ENCODE results near the gene CACNA2D3. TPM values are rescaled to one million over a fixed set of nuclear protein-coding genes. Genes with fewer than 3 reads are reported as not detected.
"Not testable (repeated sequence)": the region's sequence is repeated elsewhere in the genome, so short reads cannot be mapped to it uniquely, and the experiment has no call there.

The CACNA2D3 gene
- total and polyA plus RNA-seq, 12 donors, result 0.26 to 13.7 (median 2.8) TPM; not detected in 1

DNA sequence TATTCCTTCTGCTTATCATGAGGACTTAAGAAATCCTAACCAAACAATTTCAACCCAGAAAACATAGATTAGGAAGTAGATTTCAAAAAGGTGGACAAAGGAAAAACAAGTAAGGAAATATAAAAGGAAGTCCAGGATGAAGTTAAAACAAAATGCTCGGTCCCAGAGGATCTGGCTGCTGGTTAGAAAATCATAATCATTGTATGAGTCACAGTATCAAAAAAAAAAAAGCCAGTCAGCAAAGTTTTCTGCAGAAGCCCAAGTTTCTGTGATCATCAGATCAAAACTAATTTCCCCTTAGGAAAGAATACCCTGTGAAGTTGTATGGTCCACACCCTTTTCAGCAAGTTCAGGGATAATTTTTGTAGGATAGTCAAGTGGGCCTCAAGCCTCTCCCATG lies 848.5 kb downstream of the CACNA2D3 start:
- DNase-seq, result no peak
- no peaks in the 10 kb centered on the region for H3K36me3 ChIP-seq (replicated peaks in 1 of 2)
- no peak overlapping the region for H3K27ac ChIP-seq
- H3K4me3 ChIP-seq, result no peak overlapping the region
- no peaks in the 10 kb centered on the region for H3K9me3 ChIP-seq (replicated peaks in 1 of 3)
- 8 to 26% (median 11%) methylated on average over 1 of the region's 1 CpG for WGBS, 4 donors
- peaks cover 0 to 7% of the 10 kb centered on the region in 2 donors for H3K4me1 ChIP-seq (replicated peaks in 1 of 2)
- intact Hi-C loops (cut with DNase I), result no loop called here
- no peaks in the 10 kb centered on the region for H3K27me3 ChIP-seq
- TF ChIP-seq, protein P1, sequence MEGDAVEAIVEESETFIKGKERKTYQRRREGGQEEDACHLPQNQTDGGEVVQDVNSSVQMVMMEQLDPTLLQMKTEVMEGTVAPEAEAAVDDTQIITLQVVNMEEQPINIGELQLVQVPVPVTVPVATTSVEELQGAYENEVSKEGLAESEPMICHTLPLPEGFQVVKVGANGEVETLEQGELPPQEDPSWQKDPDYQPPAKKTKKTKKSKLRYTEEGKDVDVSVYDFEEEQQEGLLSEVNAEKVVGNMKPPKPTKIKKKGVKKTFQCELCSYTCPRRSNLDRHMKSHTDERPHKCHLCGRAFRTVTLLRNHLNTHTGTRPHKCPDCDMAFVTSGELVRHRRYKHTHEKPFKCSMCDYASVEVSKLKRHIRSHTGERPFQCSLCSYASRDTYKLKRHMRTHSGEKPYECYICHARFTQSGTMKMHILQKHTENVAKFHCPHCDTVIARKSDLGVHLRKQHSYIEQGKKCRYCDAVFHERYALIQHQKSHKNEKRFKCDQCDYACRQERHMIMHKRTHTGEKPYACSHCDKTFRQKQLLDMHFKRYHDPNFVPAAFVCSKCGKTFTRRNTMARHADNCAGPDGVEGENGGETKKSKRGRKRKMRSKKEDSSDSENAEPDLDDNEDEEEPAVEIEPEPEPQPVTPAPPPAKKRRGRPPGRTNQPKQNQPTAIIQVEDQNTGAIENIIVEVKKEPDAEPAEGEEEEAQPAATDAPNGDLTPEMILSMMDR (IDR thresholded peaks at IDR 0.05), result no peak
- no peak for TF ChIP-seq POLR2A (IDR thresholded peaks at IDR 0.05)

DNA sequence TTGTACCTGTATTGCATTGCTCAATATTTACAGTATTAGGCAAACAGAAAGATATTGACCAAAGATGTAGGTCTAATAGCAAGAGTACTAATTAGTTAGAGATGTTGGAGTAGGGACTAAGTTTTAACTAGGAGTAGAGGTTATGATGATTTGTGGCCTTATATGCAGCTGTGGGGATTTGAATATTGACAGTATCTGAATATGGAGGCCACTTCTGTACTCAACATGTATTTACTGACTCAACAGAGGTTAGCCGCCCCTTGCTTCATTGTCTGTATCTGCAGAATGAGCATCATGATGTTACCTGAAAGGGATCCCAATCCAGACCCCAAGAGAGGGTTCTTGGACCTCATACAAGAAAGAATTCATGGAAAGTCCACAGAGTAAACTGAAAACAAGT lies 855.1 kb downstream of the CACNA2D3 start:
- 96 to 100% (median 100%) methylated on average over 1 of the region's 1 CpG for WGBS, 4 donors
- Histone ChIP-seq H3K27ac (no peak overlapping the region), H3K4me3 (no peak overlapping the region), H3K36me3 (replicated peaks in 1 of 2) (no peaks in the 10 kb centered on the region), H3K27me3 (no peaks in the 10 kb centered on the region), H3K9me3 (replicated peaks in 1 of 3) (no peaks in the 10 kb centered on the region), H3K4me1 (replicated peaks in 1 of 2) (no peaks in the 10 kb centered on the region)
- TF ChIP-seq, protein P1 (IDR thresholded peaks at IDR 0.05), result no peak
- TF ChIP-seq POLR2A (IDR thresholded peaks at IDR 0.05), result no peak
- DNase-seq, result no peak
- intact Hi-C loops (cut with DNase I), result no loop called here

DNA sequence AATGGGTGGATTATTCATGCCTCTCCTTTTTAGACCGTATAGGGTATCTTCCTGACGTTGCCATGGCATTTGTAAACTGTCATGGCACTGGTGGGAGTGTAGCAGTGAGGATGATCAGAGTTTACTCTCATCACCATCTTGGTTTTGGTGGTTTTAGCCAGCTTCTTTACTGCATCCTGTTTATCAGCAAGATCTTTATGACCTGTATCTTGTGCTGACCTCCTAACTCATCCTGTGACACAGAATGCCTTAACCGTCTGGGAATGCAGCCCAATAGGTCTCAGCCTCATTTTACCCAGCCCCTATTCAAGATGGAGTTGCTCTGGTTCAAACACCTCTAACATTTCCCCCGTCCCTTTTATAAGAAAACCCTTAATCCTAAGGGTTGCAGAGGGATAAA lies 855.6 kb downstream of the CACNA2D3 start:
- H3K9me3 ChIP-seq (replicated peaks in 1 of 3); H3K27ac ChIP-seq; H3K27me3 ChIP-seq; H3K4me3 ChIP-seq; DNase-seq; intact Hi-C loops (cut with DNase I); H3K36me3 ChIP-seq (replicated peaks in 1 of 2); H3K4me1 ChIP-seq (replicated peaks in 1 of 2): not testable (repeated sequence)
- 63 to 75% (median 71%) methylated on average over 4 of the region's 4 CpGs for WGBS, 4 donors

DNA sequence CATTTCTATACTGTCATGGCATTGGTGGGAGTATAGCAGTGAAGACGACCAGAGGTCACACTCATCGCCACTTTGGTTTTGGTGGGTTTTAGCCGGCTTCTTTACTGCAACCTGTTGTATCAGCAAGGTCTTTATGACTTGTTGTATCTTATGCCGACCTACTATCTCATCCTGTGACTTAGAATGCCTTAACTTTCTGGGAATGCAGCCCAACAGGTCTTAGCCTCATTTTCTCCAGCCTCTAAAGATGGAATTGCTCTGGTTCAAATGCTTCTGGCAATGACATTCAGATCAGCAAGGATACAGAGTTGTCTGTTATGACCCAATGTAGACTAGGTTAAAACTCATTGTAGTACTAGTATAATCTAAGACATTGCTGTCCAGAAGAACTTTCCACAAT lies 860.5 kb downstream of the CACNA2D3 start:
- intact Hi-C loops (cut with DNase I), result no loop called here
- WGBS, 4 donors, result 94 to 96% (median 95%) methylated on average over 4 of the region's 4 CpGs
- TF ChIP-seq, protein P1 (IDR thresholded peaks at IDR 0.05), result no peak
- TF ChIP-seq POLR2A (IDR thresholded peaks at IDR 0.05), result no peak
- no peak for DNase-seq
- Histone ChIP-seq H3K4me3 (no peak overlapping the region), H3K27me3 (no peaks in the 10 kb centered on the region), H3K9me3 (replicated peaks in 1 of 3) (no peaks in the 10 kb centered on the region), H3K36me3 (replicated peaks in 1 of 2) (no peaks in the 10 kb centered on the region), H3K4me1 (replicated peaks in 1 of 2) (peaks cover 0 to under 1% of the 10 kb centered on the region in 2 donors), H3K27ac (no peak overlapping the region)

DNA sequence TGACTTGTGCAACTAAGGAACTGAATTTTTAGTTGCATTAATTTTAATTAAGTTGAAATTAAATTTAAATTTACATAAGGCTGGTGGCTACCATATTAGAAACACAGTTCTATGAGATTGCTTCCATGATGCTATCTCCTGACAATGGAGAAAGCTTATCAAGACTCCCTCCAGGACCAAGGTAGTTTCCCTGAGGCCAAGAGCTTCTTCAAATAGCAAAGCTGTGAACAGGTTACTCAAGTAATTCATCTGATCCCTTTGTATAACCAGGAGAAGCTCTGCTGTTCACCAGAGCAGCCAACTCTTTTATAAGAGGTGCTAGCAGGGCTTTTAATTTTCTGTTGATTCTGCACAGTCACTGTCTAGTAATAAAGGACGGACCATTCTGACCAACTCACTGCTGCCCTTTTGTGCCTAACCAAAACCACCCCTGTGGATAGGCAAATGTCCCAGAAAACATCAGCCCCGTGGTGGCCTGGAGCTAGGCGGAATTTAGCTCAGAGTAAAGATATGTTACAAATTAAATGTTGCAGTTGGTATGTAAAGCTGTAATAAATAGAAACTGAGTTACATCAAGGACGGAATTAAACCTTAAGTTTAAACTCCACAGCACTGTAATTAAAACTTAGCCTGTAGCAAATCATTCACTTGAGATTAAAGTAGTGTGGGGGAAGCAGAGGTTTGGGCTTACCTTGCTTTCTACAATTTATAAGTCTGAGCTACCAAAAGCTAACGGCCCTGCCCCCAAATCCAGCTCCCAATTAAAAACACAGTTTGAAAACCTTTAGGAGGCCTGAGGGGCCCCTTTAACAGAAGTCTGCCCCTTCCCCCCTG lies 861.1 kb downstream of the CACNA2D3 start:
- 75 to 85% (median 79%) methylated on average over 5 of the region's 5 CpGs for WGBS, 4 donors
- Histone ChIP-seq H3K27me3 (no peaks in the 10 kb centered on the region), H3K4me1 (replicated peaks in 1 of 2) (peaks cover 0 to 7% of the 10 kb centered on the region in 2 donors), H3K36me3 (replicated peaks in 1 of 2) (no peaks in the 10 kb centered on the region), H3K9me3 (replicated peaks in 1 of 3) (no peaks in the 10 kb centered on the region), H3K4me3 (no peak overlapping the region), H3K27ac (no peak overlapping the region)
- TF ChIP-seq, protein P1 (IDR thresholded peaks at IDR 0.05), result no peak
- no peak for TF ChIP-seq POLR2A (IDR thresholded peaks at IDR 0.05)
- DNase-seq, result no peak
- intact Hi-C loops (cut with DNase I), result no loop called here
